Stimulated activated CD8-positive, alpha-beta memory T cell treated with anti-CD3 and anti-CD28 coated beads, Interleukin-12 subunit alpha, Interleukin-12 subunit beta, amount 100 ng/mL, for 1 hour (primary cell): ENCODE data around the gene CAVIN1.
"Not testable (repeated sequence)": the region's sequence is repeated elsewhere in the genome, so short reads cannot be mapped to it uniquely, and the experiment has no call there.

Source experiments
- DNase-seq: peaks from one replicate; pipeline ENCODE4 v3.0.0-alpha.2; 2020; ENCODE audit warnings: low read depth

CAVIN1 gene

GRCh38 chr17:42431758-42432161, 8.7 kb upstream of the CAVIN1 start:
- no peak for DNase-seq

GRCh38 chr17:42429726-42430447, 6.8 kb upstream of the CAVIN1 start:
- DNase-seq = no peak

- no peak for DNase-seq
Observed at GRCh38 chr17:42428141-42428944, 5.3 kb upstream of the CAVIN1 start.

- no peak for DNase-seq
Observed at GRCh38 chr17:42424991-42425610, 2.0 kb upstream of the CAVIN1 start.

- DNase-seq = no peak
Observed at GRCh38 chr17:42423766-42424165, 710 bp upstream of the CAVIN1 start.

- no peak for DNase-seq
Observed at GRCh38 chr17:42422412-42422957, 571 bp downstream of the CAVIN1 start.

GRCh38 chr17:42421507-42422338, 1.3 kb downstream of the CAVIN1 start:
- no peak for DNase-seq

GRCh38 chr17:42421136-42421506, 1.9 kb downstream of the CAVIN1 start:
- no peak for DNase-seq

- not testable (repeated sequence) for DNase-seq
Observed at GRCh38 chr17:42417981-42418380, 5.1 kb downstream of the CAVIN1 start.

GRCh38 chr17:42414704-42415409, 8.2 kb downstream of the CAVIN1 start:
- no peak for DNase-seq

GRCh38 chr17:42413464-42414040, 9.5 kb downstream of the CAVIN1 start:
- no peak for DNase-seq

GRCh38 chr17:42411905-42412679, 11.0 kb downstream of the CAVIN1 start:
- no peak for DNase-seq

GRCh38 chr17:42411361-42411760, 11.7 kb downstream of the CAVIN1 start:
- no peak for DNase-seq

- no peak for DNase-seq
Observed at GRCh38 chr17:42410319-42410685, 12.8 kb downstream of the CAVIN1 start.

- no peak for DNase-seq
Observed at GRCh38 chr17:42409523-42410318, 13.3 kb downstream of the CAVIN1 start.

GRCh38 chr17:42408061-42408460, 15.0 kb downstream of the CAVIN1 start:
- no peak for DNase-seq

- DNase-seq = peak; percentile 40
Observed at GRCh38 chr17:42407289-42407836, 15.7 kb downstream of the CAVIN1 start.

GRCh38 chr17:42406615-42407288, 16.3 kb downstream of the CAVIN1 start:
- no peak for DNase-seq
